Activated CD4-positive, CD25-positive, alpha-beta regulatory T cell (primary cell): ENCODE data around the gene ARAP1.
A peak's percentile ranks its signal among the peaks of the same experiment; 100 is the strongest.

Source experiments
- DNase-seq, 4 experiments: peaks; one replicate each; lab custom pipeline; 2025; lab: John Stamatoyannopoulos, UW

Gene ARAP1

GRCh38 chr11:72657411-72658100 is 94.7 kb downstream of the ARAP1 start:
- DNase-seq: no peak

- DNase-seq: no peak
Measured at GRCh38 chr11:72655896-72656464, 96.2 kb downstream of the ARAP1 start.

GRCh38 chr11:72655014-72655413 is 97.2 kb downstream of the ARAP1 start:
- no peak for DNase-seq

GRCh38 chr11:72653649-72654048 is 98.6 kb downstream of the ARAP1 start:
- no peak for DNase-seq

- DNase-seq: no peak
Measured at GRCh38 chr11:72652873-72653630, 99.2 kb downstream of the ARAP1 start.

GRCh38 chr11:72652133-72652532 is 100.1 kb downstream of the ARAP1 start:
- DNase-seq: no peak

- DNase-seq: no peak
Measured at GRCh38 chr11:72649215-72649976, 102.8 kb downstream of the ARAP1 start.

- DNase-seq: no peak
Measured at GRCh38 chr11:72648384-72649136, 103.6 kb downstream of the ARAP1 start.

GRCh38 chr11:72647882-72648281 is 104.3 kb downstream of the ARAP1 start:
- no peak for DNase-seq

- no peak for DNase-seq
Measured at GRCh38 chr11:72646472-72646871, 105.7 kb downstream of the ARAP1 start.

- DNase-seq: no peak
Measured at GRCh38 chr11:72646024-72646423, 106.2 kb downstream of the ARAP1 start.

- no peak for DNase-seq
Measured at GRCh38 chr11:72643547-72643946, 108.7 kb downstream of the ARAP1 start.

GRCh38 chr11:72642884-72643522 is 109.2 kb downstream of the ARAP1 start:
- peak; percentile 34 to 47 (median 40) for DNase-seq

GRCh38 chr11:72642043-72642883 is 109.9 kb downstream of the ARAP1 start:
- no peak for DNase-seq

- no peak for DNase-seq
Measured at GRCh38 chr11:72641522-72642042, 110.6 kb downstream of the ARAP1 start.

- DNase-seq: no peak
Measured at GRCh38 chr11:72639502-72640375, 112.5 kb downstream of the ARAP1 start.

GRCh38 chr11:72637926-72638325 is 114.3 kb downstream of the ARAP1 start:
- no peak for DNase-seq

GRCh38 chr11:72637198-72637597 is 115.0 kb downstream of the ARAP1 start:
- no peak for DNase-seq

GRCh38 chr11:72636376-72636775 is 115.8 kb downstream of the ARAP1 start:
- no peak for DNase-seq
